22Rv1 (cell line): ENCODE data around the gene AHNAK.

ENCODE experiments used
- H3K27ac ChIP-seq: fragments of 450-650 bp; 2 replicates; pipeline ENCODE4 v1.5.1; 2017
- ZFX ChIP-seq: fragments of 450-650 bp; IDR thresholded peaks from 2 replicates; pipeline ENCODE4 v1.6.1; 2017; ENCODE audit warnings: antibody characterized with exemption, borderline replicate concordance
- TF ChIP-seq, protein P1 (sequence below): fragments of 450-650 bp; IDR thresholded peaks from 2 replicates; pipeline ENCODE4 v1.5.1; 2017; ENCODE audit warnings: mild to moderate bottlenecking

The AHNAK gene

DNA sequence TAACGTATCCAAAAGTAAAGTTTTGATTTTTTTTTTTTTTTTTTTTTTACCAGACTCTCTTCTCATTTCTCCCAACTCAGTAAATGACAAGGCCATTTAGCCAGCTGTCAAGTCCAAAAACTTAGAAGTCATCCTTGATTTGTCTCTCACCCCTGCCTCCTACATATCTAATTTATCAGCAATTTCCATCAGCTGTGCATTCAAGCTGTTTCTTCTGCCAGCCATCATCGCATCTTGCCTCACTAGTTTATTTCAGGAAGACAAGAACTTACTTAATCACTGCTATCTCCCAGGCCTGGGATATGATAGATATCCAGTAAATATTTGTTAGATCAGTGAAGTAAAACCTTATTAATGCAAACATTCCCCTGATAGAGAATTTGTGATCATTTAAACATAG is 80.2 kb downstream of the AHNAK start:
- TF ChIP-seq, protein P1, sequence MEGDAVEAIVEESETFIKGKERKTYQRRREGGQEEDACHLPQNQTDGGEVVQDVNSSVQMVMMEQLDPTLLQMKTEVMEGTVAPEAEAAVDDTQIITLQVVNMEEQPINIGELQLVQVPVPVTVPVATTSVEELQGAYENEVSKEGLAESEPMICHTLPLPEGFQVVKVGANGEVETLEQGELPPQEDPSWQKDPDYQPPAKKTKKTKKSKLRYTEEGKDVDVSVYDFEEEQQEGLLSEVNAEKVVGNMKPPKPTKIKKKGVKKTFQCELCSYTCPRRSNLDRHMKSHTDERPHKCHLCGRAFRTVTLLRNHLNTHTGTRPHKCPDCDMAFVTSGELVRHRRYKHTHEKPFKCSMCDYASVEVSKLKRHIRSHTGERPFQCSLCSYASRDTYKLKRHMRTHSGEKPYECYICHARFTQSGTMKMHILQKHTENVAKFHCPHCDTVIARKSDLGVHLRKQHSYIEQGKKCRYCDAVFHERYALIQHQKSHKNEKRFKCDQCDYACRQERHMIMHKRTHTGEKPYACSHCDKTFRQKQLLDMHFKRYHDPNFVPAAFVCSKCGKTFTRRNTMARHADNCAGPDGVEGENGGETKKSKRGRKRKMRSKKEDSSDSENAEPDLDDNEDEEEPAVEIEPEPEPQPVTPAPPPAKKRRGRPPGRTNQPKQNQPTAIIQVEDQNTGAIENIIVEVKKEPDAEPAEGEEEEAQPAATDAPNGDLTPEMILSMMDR, result no peak
- TF ChIP-seq ZFX, result no peak
- H3K27ac ChIP-seq, result no peak overlapping the region

DNA sequence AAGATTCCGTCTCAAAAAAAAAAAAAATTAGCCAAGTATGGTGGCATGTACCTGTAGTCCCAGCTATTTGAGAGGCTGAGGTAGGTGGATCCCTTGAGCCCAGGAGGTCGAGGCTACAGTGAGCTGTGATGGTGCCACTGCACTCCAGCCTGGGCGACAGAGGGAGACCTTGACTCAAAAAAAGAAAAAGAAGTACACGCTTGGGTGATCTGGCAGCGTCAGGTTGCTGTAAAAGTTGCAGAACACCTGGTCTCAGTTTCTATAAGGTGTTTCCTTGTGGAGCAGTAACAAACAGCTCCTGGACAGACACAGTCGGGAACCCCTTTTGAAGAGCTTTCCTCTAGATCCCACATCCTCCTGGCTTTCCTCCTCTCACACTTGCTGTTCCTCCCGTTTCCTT is 82.0 kb downstream of the AHNAK start:
- TF ChIP-seq, protein P1, result no peak
- no peak for TF ChIP-seq ZFX
- no peak overlapping the region for H3K27ac ChIP-seq

DNA sequence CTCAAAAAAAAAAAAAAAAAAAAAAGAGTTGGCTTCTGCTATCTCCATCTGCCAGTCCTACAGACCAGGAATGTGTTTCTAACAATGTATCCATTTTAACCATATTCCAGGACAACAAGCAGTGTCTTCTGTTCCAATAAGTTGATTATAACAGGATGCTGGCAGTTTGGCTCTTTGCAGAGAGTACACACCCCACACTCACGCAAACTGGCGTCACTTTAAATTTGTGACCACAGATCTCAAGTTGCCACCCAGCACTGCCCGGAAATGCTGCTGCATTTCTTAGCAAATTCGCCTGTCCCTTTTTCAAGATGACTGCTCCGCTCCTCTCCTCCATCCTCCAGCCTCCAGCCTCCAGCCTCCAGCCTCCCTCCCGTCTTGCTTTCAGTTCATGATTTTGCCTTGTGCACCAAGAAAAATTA is 83.5 kb downstream of the AHNAK start:
- TF ChIP-seq ZFX, result no peak
- TF ChIP-seq, protein P1, result no peak
- no peak overlapping the region for H3K27ac ChIP-seq

DNA sequence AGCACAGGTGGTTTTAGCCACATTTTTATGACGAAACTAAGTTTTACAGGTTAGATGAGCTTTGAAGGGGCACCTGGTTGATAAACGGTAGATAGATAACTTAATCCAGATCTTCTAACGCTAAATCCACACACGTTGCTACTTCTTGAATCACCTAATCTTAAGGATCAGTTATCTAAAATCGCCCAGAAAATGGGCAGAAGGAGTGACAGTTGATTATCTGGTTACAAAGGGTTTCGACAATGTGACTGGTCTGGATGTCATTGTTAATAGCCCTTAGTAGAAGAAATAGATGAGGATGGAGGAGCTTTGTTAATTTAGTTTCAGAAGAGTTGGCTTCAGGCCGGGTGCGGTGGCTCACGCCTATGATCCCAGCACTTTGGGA is 84.1 kb downstream of the AHNAK start:
- no peak overlapping the region for H3K27ac ChIP-seq
- TF ChIP-seq, protein P1, result no peak
- no peak for TF ChIP-seq ZFX

DNA sequence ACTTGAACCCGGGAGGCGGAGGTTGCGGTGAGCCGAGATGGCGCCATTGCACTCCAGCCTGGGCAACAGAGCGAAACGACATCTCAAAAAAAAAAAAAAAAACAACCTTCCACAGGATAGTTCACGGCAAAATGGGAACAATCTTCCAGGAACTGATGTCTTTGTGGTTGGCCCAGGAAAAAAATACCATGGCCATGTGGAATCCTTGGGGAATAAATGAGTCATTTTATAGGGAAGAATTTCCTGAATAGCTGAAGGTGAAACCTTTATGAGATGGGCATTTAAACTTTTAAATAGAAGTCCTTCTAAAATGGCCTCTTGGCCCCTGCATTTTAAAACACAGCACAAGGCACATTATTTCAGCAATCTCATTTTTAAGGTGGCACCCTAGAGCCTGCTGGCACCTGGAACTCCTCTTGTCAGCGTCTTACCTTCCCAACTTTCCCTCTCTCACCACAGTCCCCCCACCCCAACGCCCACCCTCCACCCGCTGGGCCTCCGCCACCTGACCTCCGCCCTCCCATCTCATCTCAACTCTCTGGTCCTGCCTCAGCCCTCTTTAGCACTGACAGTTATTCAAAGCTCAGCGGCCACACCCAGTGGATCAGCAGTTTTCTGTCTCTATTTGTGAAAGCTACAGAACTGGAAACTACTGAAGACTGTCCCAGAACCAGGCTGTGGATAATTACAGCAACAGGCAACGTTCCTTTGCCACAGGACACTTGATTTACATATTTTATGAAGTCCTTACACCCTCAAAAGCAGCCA is 84.7 kb downstream of the AHNAK start:
- TF ChIP-seq ZFX, result no peak
- TF ChIP-seq, protein P1, result no peak
- H3K27ac ChIP-seq, result no peak overlapping the region

DNA sequence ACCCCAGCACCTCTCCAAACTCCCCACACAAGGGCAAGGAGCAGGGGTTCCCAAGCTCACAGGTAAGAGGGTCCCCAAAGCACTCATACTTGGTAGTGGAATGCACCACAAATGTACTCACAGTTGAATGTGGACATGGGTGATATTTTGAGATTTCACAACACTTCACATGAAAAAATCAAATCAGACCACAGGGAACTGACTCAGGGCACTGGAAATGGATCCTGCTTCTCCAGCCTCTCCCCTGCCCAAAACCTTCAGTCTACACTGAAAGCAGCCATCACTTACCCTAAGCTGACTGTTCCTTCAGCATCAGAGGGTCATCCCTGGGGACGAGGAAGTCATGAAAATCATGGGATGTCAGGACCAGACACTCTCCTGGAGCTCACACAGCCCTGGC is 87.5 kb downstream of the AHNAK start:
- no peak overlapping the region for H3K27ac ChIP-seq
- TF ChIP-seq ZFX, result no peak
- TF ChIP-seq, protein P1, result no peak

DNA sequence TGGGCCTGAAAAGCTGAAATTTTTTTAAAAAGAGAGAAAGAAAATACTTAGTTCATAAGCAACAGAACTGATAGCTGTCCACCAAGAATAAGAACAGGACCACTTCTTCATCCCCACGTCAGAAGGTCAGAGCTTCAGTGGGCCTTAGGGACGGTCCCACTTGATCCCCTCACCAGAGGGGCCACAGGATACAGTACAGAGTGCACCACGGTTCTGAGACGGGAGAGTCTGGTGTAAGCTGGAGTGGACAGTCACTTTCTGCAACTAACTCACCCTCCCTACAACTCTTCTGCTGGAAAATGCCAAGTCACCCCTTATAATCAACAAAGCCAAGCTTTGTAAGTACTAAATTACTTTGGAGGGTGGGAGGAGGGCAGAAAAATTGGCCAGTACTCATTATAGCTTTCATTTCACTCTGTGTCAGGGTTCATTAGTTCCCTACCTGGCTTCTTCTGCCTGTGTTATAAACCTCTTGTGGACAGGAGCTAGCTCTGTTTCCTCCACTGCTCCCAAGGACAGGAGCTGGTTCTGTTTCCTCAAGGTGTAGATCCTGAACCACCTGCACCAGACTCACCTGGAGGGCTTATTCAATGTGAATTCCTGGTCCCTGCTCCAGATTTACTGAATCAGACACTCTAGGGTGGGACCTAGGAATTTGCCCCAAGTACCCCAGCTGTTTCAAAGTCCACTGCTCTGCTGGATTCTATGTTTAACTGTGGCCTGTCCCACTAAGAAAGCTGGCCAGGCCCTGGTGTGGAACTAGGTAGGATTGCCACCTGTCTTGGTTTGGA is 88.2 kb downstream of the AHNAK start:
- TF ChIP-seq ZFX, result no peak
- TF ChIP-seq, protein P1, result no peak

More for the DNA sequence above, 88.2 kb downstream of the AHNAK start:
- no peak overlapping the region for H3K27ac ChIP-seq
